ENCODE results near the gene SLC25A20.
"Not testable (repeated sequence)": the region's sequence is repeated elsewhere in the genome, so short reads cannot be mapped to it uniquely, and the experiment has no call there.

SLC25A20 gene

GRCh38 chr3:48837163-48837562 lies 61.5 kb downstream of the SLC25A20 start:
- DNase-seq, result no peak

GRCh38 chr3:48835650-48836366 lies 62.9 kb downstream of the SLC25A20 start:
- no peak for DNase-seq

- DNase-seq, result no peak
Measured at GRCh38 chr3:48832684-48833083, 66.0 kb downstream of the SLC25A20 start.

GRCh38 chr3:48830715-48831114 lies 68.0 kb downstream of the SLC25A20 start:
- no peak for DNase-seq

GRCh38 chr3:48829525-48829924 lies 69.2 kb downstream of the SLC25A20 start:
- DNase-seq, result not testable (repeated sequence)

- DNase-seq, result not testable (repeated sequence)
Measured at GRCh38 chr3:48827874-48828273, 70.8 kb downstream of the SLC25A20 start.

GRCh38 chr3:48826451-48826850 lies 72.2 kb downstream of the SLC25A20 start:
- DNase-seq, result no peak

GRCh38 chr3:48820612-48821324 lies 77.9 kb downstream of the SLC25A20 start:
- no peak for DNase-seq

- no peak for DNase-seq
Measured at GRCh38 chr3:48819234-48820221, 79.2 kb downstream of the SLC25A20 start.

- DNase-seq, result no peak
Measured at GRCh38 chr3:48811524-48811923, 87.2 kb downstream of the SLC25A20 start.
